Central memory CD4-positive, alpha-beta T cell (primary cell): ENCODE data around the gene SEPTIN7.
"Not testable (repeated sequence)": the region's sequence is repeated elsewhere in the genome, so short reads cannot be mapped to it uniquely, and the experiment has no call there.

Source experiments
- DNase-seq: peaks from one replicate; pipeline ENCODE4 v3.0.0; 2022
- total RNA-seq, 3 experiments: gene quantifications; one replicate each; lab custom pipeline; 2026; lab: John Stamatoyannopoulos, UW

Gene SEPTIN7
- 208 to 319 (median 255) reads per million in 3 experiments for total RNA-seq

GRCh38 chr7:35800718-35801391, at the start of gene SEPTIN7:
SEPTIN7 (plus strand) TSS chr7:35801057; CDS start chr7:35801210, 153 bp downstream.
- peak; percentile 99 for DNase-seq

GRCh38 chr7:35752742-35753141, 48.1 kb upstream of the SEPTIN7 start:
- DNase-seq: no peak

GRCh38 chr7:35753761-35754603, 46.9 kb upstream of the SEPTIN7 start:
- no peak for DNase-seq

GRCh38 chr7:35754741-35755140, 46.1 kb upstream of the SEPTIN7 start:
- DNase-seq: no peak

GRCh38 chr7:35755711-35756110, 45.1 kb upstream of the SEPTIN7 start:
- no peak for DNase-seq

- not testable (repeated sequence) for DNase-seq
These were observed 44.4 kb upstream of the SEPTIN7 start for GRCh38 chr7:35756453-35756852.

- no peak for DNase-seq
These were observed 43.3 kb upstream of the SEPTIN7 start for GRCh38 chr7:35757574-35757973.

- DNase-seq: no peak
These were observed 42.4 kb upstream of the SEPTIN7 start for GRCh38 chr7:35758421-35758820.

GRCh38 chr7:35760143-35760745, 40.6 kb upstream of the SEPTIN7 start:
- no peak for DNase-seq

- no peak for DNase-seq
These were observed 38.8 kb upstream of the SEPTIN7 start for GRCh38 chr7:35761871-35762677.

GRCh38 chr7:35762781-35763180, 38.1 kb upstream of the SEPTIN7 start:
- DNase-seq: no peak

GRCh38 chr7:35768346-35768745, 32.5 kb upstream of the SEPTIN7 start:
- DNase-seq: no peak

- DNase-seq: no peak
These were observed 29.1 kb upstream of the SEPTIN7 start for GRCh38 chr7:35771776-35772175.

- DNase-seq: no peak
These were observed 26.9 kb upstream of the SEPTIN7 start for GRCh38 chr7:35773994-35774393.

GRCh38 chr7:35776686-35777085, 24.2 kb upstream of the SEPTIN7 start:
- DNase-seq: no peak

- DNase-seq: no peak
These were observed 23.7 kb upstream of the SEPTIN7 start for GRCh38 chr7:35777121-35777520.

GRCh38 chr7:35780070-35780469, 20.8 kb upstream of the SEPTIN7 start:
- DNase-seq: no peak

GRCh38 chr7:35781200-35781701, 19.6 kb upstream of the SEPTIN7 start:
- DNase-seq: no peak

- DNase-seq: no peak
These were observed 18.9 kb upstream of the SEPTIN7 start for GRCh38 chr7:35781767-35782515.

GRCh38 chr7:35784332-35784731, 16.5 kb upstream of the SEPTIN7 start:
- DNase-seq: no peak

- DNase-seq: no peak
These were observed 15.6 kb upstream of the SEPTIN7 start for GRCh38 chr7:35785250-35785649.

- no peak for DNase-seq
These were observed 12.9 kb upstream of the SEPTIN7 start for GRCh38 chr7:35787925-35788324.
